Stimulated activated CD8-positive, alpha-beta memory T cell treated with anti-CD3 and anti-CD28 coated beads, Interleukin-4, amount 100 ng/mL, for 1 hour (primary cell): Measurements from ENCODE around the gene PITPNM3.
A peak's percentile ranks its signal among the peaks of the same experiment; 100 is the strongest.

ENCODE experiments used
- DNase-seq, 2 donors: peaks; one replicate each; pipeline ENCODE4 v3.0.0-alpha.2; 2020; ENCODE audit warnings: low read depth in 2 of 2, low spot score in 1 of 2

PITPNM3 gene

DNA sequence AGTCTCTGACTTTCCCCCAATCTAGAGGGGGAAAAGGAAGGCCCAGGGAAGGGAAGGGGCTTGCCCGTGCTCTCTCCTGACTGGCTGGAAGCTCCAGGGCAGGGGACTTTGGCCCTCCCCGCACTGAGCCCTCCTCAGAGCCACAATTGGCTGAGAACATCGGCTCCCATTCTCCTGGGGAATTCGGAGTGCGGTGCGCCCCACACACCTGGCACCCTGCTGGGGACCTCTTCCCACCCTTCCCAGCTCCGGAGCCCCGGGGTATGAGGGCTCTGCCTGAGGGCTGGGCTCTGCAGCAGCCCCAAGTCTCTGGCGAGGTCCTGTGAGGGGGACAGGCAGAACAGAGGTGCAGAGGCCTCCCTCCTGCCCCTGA is 76.1 kb downstream of the PITPNM3 start:
- DNase-seq, result no peak

GRCh38 chr17:6479622-6480302 is 76.6 kb downstream of the PITPNM3 start:
- no peak for DNase-seq

DNA sequence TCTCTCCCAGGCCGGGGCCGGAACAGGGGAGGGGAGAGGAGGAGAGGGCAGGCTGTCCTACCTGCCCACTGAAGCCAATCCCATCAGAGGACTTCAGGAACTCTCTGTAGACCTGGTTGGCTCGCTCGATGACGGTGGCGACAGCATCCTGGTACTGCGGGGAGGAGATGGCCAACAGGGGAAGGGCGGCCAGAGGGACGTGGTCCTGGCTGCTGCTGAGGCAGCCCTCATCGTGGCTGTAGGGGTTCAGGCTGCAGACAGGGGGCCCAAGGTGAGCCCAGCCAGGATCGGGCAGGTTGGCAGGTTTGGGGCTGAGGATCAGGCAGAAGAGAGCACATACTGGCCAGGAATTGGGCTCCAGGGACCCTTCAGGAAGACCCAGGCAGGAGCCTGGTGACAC is 77.9 kb downstream of the PITPNM3 start:
- DNase-seq, result no peak

- no peak for DNase-seq
These were observed 78.4 kb downstream of the PITPNM3 start for GRCh38 chr17:6477831-6478383.

DNA sequence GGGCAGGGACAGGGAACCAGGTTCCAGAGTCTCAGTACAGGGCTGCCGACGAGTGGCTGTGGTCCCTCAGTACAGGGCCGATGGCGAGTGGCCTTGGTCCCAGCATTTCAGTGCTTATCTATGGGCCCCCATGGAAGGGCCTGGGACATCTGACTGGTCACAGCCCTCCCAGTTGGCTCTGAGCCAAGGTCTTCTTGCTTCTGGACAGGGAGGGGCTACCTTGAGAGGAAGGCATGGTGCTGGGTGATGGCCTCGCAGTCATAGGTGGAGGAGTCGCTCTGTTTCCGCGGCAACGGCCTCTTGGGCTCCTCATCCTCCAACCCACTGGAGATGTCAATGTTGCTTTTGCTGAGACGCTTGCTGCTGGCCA is 79.6 kb downstream of the PITPNM3 start:
- DNase-seq, result no peak

DNA sequence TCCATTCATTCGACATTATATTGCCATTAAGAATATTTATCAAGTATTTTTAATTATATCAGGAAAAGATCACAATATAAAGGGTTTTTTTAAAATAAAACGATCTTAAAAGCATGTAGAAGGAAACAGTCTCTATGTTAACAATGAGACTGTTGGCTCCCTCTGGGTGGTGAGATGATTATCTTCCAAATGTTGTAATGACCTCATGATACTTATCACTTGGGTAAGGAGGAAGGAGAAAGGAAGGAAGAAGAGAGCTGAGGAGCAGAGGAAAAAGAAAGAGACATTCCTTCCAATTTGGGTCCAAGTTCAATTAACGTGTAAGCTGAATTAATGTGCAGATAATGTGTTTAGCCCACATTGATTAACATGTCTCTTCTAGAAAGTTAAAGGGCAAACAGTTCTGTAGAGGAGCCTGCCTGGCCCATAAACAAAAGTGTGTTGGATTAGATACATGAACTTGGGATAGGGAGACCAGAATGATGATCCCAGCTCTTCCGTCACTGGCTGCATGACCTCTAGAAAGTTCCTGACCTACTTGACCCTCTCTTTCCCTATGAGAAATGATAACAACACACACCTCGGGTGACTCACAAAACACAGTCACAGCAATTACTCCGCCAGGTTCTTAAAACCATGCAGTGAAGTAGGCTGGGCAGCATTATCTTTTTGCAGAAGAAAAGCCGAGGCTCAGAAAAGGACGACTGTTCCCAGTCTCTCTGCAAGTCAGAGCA is 80.1 kb downstream of the PITPNM3 start:
- DNase-seq, result no peak

DNA sequence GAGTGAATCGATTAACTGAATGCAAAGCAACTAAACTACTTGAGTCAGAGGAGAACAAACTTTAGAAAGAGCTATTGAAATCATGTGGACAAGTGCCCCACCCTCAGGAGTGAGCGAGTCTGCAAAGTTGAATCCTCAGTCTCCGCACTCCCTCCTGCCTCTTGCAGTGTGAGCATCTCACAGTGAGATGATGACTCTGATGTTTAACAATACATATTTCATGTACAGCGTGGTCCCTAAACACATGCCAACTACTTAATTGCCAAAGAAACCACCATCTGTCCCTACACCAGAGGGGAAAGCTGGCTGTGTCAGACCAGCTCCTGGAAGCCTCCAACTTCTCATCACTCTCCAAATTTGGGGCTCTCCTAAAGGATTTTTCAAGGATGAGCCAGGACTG is 80.9 kb downstream of the PITPNM3 start:
- DNase-seq, result no peak

- DNase-seq, result no peak
These were observed 81.4 kb downstream of the PITPNM3 start for GRCh38 chr17:6474906-6475305.

DNA sequence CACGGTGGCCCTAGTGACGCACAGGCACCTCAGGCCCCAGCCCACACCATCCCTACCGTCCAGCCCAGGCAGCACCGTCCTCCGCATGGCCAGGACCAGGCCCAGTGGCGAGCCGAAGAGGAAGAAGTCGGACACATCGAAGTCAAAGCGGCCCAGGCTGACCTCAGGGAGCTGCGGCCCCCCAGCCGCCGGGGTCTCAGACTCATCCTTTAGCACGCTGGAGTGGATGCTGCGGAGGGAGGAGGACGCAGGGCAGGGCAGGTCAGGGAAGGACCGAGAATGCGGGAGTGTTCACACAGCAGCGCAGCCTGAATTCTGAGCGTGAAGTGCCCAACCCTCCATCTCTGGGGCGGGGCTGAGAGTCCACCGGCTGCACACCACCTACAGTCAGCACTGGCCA is 82.0 kb downstream of the PITPNM3 start:
- no peak for DNase-seq

- DNase-seq, result peak; percentile 25 to 27
These were observed 83.1 kb downstream of the PITPNM3 start for GRCh38 chr17:6473128-6473767.

- no peak for DNase-seq
These were observed 83.8 kb downstream of the PITPNM3 start for GRCh38 chr17:6472517-6472916.

DNA sequence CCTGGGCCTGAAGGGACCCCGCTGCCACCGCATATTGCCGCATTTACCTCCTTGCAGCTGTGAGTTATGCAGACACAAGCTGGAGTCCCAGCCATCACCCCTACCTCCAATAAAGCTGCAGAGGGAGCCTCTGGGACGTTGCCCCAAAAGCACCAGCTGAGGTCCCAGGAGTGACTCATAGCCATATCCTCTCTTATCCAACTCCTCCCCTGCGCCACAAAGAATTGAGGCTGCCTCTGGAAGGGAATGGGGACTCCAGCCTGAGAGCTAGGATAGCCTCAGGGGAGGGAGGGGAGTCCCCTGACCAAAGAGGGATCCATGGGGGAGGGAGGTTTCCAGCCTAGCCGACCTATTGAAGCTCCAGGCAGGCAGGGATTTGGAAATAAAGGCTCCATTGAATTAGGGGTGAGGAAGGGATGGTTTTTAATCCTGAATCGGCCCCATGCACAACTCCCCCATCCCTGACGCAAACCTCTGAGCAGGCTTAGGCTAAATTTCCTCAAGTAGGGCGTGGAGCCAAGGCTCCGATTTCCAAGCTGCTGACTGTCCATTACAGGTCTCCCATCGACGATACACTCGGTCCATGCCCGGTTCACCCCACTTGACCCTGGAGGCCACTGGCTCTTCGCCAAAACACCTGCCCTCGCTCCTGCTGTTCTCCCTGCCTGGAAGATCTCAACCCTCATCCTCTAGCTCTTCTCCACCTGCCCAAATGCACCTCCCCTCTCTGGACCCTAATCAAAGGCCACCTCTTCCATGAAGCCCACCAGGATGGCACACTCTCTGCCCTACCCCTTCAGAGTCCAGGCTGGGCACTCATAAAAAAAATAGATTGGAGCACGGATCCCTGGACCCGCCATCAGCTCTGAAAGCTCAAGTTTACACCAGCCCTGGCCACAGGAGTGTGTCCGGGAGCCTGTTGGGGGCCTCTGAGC is 84.6 kb downstream of the PITPNM3 start:
- DNase-seq, result no peak

DNA sequence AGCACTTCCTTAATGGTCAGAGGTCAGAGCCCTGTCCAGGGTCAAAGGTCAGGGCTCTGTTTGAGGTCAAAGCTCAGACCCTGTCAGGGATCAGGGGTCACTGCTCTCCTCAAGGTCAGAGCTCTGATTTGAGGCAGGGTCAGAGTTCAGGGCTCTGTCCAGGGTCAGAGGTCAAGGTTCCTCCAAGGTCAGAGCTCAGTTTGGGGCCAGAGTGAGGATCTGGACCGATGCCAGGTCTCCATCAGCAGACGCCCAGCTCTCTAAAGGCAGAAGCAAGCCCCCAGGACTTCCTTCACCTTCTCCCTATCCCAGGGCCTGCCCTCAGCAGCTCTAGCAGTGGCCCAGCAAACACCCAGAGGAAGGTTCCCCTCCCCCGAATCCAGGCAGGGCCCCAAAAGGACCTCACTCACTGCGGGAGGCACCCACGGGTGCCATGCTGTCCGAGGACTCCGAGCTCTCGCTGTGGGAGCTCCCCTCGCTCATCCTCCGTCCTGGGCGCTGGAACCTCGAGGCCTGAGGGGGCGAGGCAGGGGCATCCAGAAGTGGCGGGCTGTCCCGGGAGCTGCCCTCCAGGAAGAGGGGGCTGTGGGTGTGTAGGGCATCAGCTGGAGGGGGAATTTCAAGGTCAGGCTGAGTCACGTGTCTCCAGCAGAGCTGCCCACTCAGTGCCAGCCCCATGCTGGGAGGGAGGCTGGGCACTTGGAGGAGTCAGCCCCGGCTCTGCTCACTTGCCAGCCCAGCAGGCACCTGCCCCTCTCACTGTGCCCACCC is 85.4 kb downstream of the PITPNM3 start:
- no peak for DNase-seq

GRCh38 chr17:6470146-6470718 is 86.1 kb downstream of the PITPNM3 start:
- no peak for DNase-seq

DNA sequence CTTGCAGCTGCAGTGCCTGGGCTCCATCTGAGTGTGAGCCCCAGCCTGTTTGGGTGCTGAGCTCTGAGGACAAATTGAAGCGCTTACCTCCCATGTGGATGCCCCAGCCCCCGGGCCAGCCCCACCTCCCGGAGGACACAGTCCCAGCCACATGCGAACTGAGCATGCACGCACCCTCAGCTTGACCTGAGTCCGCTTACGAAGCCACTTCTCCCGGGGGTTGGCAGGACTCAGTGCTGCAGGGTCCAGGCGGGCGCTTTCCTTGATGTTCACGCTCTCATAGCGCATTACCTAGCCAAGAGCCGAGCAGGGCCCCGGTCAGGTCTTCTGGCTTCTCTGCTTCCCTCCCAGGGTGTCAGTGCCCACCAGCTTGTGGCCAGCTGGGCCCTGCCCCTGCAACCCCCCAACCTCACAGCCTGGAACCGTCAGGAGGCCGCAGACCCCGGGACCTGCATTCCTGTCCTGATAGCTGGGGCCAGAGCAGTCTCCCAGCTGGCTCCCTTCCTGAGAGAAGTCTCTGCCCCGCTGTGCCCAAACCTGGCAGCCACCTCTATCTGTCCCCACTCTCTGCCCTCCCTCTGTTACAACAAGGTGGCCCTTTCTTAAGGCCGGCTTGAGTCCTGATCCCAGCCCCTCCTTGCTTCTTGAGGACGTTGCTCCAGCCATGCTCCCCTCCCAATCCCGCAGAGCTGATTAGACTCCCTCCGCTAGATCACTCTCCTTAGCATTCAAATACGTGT is 88.1 kb downstream of the PITPNM3 start:
- no peak for DNase-seq

- DNase-seq, result no peak
These were observed 88.8 kb downstream of the PITPNM3 start for GRCh38 chr17:6467567-6467966.

DNA sequence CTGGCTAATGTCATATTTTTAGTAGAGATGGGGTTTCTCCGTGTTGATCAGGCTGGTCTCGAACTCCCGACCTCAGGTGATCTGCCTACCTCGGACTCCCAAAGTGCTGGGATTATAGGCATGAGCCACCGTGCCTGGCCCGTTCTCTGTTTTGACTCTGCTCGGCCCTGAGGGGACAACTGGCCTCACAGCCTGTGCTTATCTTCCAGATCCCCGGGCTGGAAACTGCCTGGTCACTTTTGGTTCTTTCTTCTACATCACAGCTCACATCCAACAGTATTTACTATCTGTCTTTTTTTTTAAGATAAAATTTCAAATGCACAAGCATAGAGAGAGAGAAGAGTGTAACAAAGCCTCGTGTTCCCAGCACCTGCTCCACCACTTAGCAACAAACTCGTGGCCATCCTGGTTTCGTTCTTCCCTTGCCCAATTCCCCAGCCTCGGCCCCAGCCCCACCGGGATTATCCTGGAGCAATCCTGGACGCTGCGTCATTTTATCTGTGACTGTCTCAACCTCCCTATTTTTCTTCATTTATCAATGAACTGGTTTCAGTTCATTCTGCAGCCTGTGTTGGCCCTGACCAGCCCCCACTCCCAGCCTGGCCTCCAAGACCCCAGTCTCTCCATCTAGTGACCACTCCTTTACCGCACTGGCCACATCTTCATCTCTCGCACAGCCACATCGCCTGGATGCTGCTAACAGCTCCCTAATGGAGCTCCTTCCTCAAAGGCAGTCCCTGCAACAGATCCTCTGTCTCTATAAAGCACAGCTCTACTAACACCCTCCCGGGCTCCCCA is 91.0 kb downstream of the PITPNM3 start:
- DNase-seq, result no peak

DNA sequence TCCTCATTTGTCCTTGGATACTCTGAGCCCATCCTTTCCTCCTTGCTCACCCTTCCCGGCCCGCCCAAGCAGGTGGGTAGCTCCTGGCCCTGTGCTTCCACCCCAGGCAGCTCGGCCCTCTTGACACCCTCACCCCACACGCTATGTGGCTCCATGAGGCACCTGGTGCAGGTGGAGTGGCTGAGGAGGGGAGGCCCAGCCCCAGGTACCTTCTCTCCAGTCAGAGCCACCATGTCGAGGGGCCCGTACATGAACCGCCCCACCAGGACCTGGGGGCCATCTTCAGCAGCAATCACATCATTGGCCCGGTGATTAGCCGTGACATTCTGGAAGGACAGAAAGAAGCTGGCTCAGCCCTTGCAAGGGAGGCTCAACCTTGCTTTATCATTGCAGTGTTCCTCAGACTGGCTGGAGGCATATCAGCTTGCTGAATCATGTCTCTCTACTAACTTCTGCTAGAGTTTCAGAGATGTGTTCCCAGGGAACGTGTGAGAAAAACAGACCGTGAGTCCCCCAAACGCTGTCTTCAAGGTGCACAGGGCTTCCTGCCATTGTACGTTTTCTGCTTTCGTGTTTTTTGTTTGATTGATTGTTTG is 91.8 kb downstream of the PITPNM3 start:
- DNase-seq, result no peak
